ENCODE data around the gene UBR2.

The UBR2 gene

GRCh38 chr6:42707595-42707994, 143.8 kb downstream of the UBR2 start:
- Histone ChIP-seq H3K36me3 (ENCODE audit: control insufficient read depth, insufficient read depth, low read length) (no peaks in the 10 kb centered on the region), H3K4me3 (ENCODE audit: extremely low read depth, insufficient read depth, low read length, poor library complexity, severe bottlenecking) (no peak overlapping the region), H3K27ac (ENCODE audit: low read depth, low read length, severe bottlenecking) (no peak overlapping the region), H3K4me1 (ENCODE audit: control insufficient read depth, insufficient read depth, low read length, poor library complexity, severe bottlenecking) (peaks cover 13% of the 10 kb centered on the region), H3K9me3 (ENCODE audit: control insufficient read depth, low read length) (peaks cover 18% of the 10 kb centered on the region)
- 93 to 95% methylated on average over 3 to 5 of the region's 7 CpGs for WGBS, 2 experiments (ENCODE audit: insufficient coverage in 2 of 2)

DNA sequence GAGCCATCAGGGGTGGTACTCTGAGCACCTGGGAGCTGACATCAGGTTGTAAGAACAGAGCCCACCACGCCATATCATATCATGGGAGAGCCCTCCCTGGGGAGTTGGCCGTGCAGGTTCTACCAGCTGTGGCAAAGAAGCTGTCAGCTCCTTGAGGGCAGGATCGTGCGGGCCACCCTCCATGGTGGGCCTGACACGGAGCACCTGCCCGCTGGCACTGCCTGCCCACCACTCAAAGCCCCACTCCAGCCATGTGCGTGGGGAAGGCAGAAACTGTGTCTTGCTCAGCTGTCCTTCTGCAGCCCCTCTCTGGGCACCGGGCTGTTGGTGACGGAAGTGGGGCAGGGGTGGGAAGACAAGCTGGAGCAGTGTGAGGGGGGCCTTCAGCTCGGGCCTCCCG, 144.3 kb downstream of the UBR2 start:
- Histone ChIP-seq H3K9me3 (ENCODE audit: control insufficient read depth, low read length) (peaks cover 20% of the 10 kb centered on the region), H3K4me1 (ENCODE audit: control insufficient read depth, insufficient read depth, low read length, poor library complexity, severe bottlenecking) (peaks cover 14% of the 10 kb centered on the region), H3K27ac (ENCODE audit: low read depth, low read length, severe bottlenecking) (no peak overlapping the region), H3K4me3 (ENCODE audit: extremely low read depth, insufficient read depth, low read length, poor library complexity, severe bottlenecking) (no peak overlapping the region), H3K36me3 (ENCODE audit: control insufficient read depth, insufficient read depth, low read length) (no peaks in the 10 kb centered on the region)
- 92 to 93% methylated on average over 5 to 6 of the region's 11 CpGs for WGBS, 2 experiments (ENCODE audit: insufficient coverage in 2 of 2)

- WGBS, 2 experiments (ENCODE audit: insufficient coverage in 2 of 2): 93 to 96% methylated on average over 4 to 6 of the region's 6 CpGs
- Histone ChIP-seq H3K4me1 (ENCODE audit: control insufficient read depth, insufficient read depth, low read length, poor library complexity, severe bottlenecking) (peaks cover 15% of the 10 kb centered on the region), H3K36me3 (ENCODE audit: control insufficient read depth, insufficient read depth, low read length) (no peaks in the 10 kb centered on the region), H3K27ac (ENCODE audit: low read depth, low read length, severe bottlenecking) (peak overlapping the region; percentile 89), H3K4me3 (ENCODE audit: extremely low read depth, insufficient read depth, low read length, poor library complexity, severe bottlenecking) (no peak overlapping the region), H3K9me3 (ENCODE audit: control insufficient read depth, low read length) (peaks cover 20% of the 10 kb centered on the region)
These were observed 146.0 kb downstream of the UBR2 start for GRCh38 chr6:42709871-42710270.

DNA sequence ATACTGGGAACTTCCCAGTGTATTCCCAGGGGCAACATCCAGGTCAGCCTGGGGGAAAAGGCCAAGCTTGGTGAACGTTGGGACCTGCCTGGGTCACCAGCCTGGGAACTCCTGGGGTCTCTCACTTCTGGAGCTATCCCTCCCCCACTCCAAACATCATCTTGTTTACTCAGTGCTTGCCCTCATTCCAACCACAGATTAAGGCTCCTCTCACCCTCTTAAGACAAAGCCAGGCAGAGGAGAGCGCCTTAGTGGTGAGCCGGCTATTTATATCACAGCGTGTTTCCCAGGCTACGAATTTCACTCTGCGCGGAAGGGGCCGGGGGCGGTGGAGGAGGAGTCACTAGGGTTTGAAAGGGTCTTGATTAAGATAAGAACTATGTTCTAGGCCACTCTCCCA, 146.5 kb downstream of the UBR2 start:
- peak overlapping the region; percentile 89 for H3K27ac ChIP-seq (ENCODE audit: low read depth, low read length, severe bottlenecking)
- no peak overlapping the region for H3K4me3 ChIP-seq (ENCODE audit: extremely low read depth, insufficient read depth, low read length, poor library complexity, severe bottlenecking)
- WGBS, 2 experiments (ENCODE audit: insufficient coverage in 2 of 2): 20 to 30% methylated on average over 4 to 5 of the region's 9 CpGs
- no peaks in the 10 kb centered on the region for H3K36me3 ChIP-seq (ENCODE audit: control insufficient read depth, insufficient read depth, low read length)
- H3K9me3 ChIP-seq (ENCODE audit: control insufficient read depth, low read length): peaks cover 20% of the 10 kb centered on the region
- peaks cover 15% of the 10 kb centered on the region for H3K4me1 ChIP-seq (ENCODE audit: control insufficient read depth, insufficient read depth, low read length, poor library complexity, severe bottlenecking)

DNA sequence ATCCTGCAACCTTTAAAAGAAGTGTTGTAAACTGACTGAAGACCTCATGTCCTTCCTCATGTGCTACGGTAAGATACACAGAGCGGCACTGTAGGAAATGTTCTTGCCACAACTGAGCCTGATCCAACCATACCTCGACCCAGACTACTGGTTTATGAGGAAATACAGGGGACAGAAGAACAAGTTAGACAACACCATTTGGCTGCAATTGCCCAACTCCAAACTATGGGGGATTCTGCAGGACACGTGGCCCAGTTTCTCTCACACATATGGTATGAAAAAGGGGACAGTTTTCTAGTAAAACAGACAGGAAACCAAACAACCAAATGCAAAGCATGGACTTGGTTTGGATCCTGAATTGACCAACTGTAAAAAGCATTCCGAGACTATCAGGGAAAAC, 148.1 kb downstream of the UBR2 start:
- no peak overlapping the region for H3K27ac ChIP-seq (ENCODE audit: low read depth, low read length, severe bottlenecking)
- 97% methylated on average over 5 of the region's 5 CpGs for WGBS, 2 experiments (ENCODE audit: insufficient coverage in 2 of 2)
- no peak overlapping the region for H3K4me3 ChIP-seq (ENCODE audit: extremely low read depth, insufficient read depth, low read length, poor library complexity, severe bottlenecking)
- H3K9me3 ChIP-seq (ENCODE audit: control insufficient read depth, low read length): peaks cover 20% of the 10 kb centered on the region
- H3K4me1 ChIP-seq (ENCODE audit: control insufficient read depth, insufficient read depth, low read length, poor library complexity, severe bottlenecking): peaks cover 15% of the 10 kb centered on the region
- H3K36me3 ChIP-seq (ENCODE audit: control insufficient read depth, insufficient read depth, low read length): no peaks in the 10 kb centered on the region

DNA sequence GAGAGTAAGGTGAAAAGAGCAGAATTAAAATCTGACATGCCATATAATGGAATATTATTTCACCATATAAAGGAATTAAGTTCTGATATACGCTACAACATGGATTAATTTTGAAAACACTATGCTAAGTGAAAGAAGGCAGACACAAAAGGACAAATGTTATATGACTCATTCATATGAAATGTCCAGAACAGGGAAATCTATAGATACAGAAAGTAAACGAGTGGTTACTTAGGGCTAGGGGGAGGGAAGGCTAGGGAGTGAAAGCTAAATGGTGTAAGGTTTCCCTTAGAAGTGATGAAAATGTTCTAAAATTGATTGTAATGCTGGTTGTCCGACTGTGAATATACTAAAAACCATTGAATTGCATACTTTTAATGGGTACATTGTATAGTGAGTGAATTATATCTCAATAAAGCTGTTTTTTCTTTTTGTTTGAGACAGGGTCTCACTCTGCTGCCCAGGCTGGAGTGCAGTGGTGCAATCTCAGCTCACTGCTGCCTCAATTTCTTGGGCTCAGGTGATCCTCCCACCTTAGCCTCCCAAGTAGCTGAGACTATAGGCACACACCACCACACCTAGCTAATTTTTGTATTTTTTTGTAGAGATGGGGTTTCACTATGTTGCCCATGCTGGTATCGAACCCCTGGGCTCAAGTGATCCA, 150.4 kb downstream of the UBR2 start:
- H3K4me1 ChIP-seq (ENCODE audit: control insufficient read depth, insufficient read depth, low read length, poor library complexity, severe bottlenecking): peaks cover 18% of the 10 kb centered on the region
- WGBS, 2 experiments (ENCODE audit: insufficient coverage in 2 of 2): 76 to 92% methylated on average over 2 to 3 of the region's 4 CpGs
- no peaks in the 10 kb centered on the region for H3K36me3 ChIP-seq (ENCODE audit: control insufficient read depth, insufficient read depth, low read length)
- no peak overlapping the region for H3K27ac ChIP-seq (ENCODE audit: low read depth, low read length, severe bottlenecking)
- peaks cover 20% of the 10 kb centered on the region for H3K9me3 ChIP-seq (ENCODE audit: control insufficient read depth, low read length)
- H3K4me3 ChIP-seq (ENCODE audit: extremely low read depth, insufficient read depth, low read length, poor library complexity, severe bottlenecking): no peak overlapping the region

DNA sequence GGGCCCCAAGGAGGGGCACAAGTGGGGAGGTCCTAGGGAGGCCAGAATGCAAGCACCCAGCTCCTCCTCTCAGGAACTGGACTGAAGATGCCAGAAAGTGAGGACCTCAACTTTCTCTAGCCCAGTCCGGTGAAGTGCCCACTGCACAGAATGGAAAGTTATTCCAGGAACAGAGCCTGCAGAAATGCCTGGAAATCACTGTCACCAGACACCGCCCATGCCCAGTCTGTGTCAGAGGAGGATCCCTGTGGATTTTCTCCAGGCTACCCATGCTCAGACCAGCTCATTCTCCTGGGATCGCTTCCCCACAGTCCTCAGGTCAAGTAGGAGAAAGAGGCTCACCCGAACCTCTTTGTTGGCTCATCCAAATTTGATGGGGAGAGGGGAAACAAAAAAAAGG, 152.0 kb downstream of the UBR2 start:
- H3K36me3 ChIP-seq (ENCODE audit: control insufficient read depth, insufficient read depth, low read length): no peaks in the 10 kb centered on the region
- no peak overlapping the region for H3K4me3 ChIP-seq (ENCODE audit: extremely low read depth, insufficient read depth, low read length, poor library complexity, severe bottlenecking)
- H3K4me1 ChIP-seq (ENCODE audit: control insufficient read depth, insufficient read depth, low read length, poor library complexity, severe bottlenecking): peaks cover 7% of the 10 kb centered on the region
- H3K9me3 ChIP-seq (ENCODE audit: control insufficient read depth, low read length): peaks cover 19% of the 10 kb centered on the region
- 87 to 93% methylated on average over 2 to 3 of the region's 4 CpGs for WGBS, 2 experiments (ENCODE audit: insufficient coverage in 2 of 2)
- no peak overlapping the region for H3K27ac ChIP-seq (ENCODE audit: low read depth, low read length, severe bottlenecking)

DNA sequence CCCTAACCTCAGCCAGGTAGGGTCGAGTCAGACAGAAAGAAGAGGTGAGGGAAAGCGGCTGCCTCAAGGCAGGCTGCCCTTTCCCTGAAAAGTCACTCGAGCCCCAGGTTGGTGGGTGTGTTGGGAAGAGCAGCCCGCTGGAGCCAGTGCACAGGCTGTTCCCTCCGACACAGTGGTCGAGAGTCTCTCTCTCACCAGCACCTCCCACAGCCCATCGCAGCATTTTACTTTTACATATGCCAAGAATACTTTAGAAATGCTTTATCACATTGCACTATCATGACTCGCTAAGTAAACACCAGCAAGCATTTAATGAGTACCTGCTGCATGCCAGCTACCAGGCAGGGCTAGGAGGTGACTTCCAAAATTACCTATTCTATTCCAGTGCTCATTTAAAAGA, 156.9 kb downstream of the UBR2 start:
- no peaks in the 10 kb centered on the region for H3K9me3 ChIP-seq (ENCODE audit: control insufficient read depth, low read length)
- H3K27ac ChIP-seq (ENCODE audit: low read depth, low read length, severe bottlenecking): no peak overlapping the region
- H3K36me3 ChIP-seq (ENCODE audit: control insufficient read depth, insufficient read depth, low read length): no peaks in the 10 kb centered on the region
- WGBS, 2 experiments (ENCODE audit: insufficient coverage in 2 of 2): 59 to 77% methylated on average over 6 to 7 of the region's 8 CpGs
- peaks cover 3% of the 10 kb centered on the region for H3K4me1 ChIP-seq (ENCODE audit: control insufficient read depth, insufficient read depth, low read length, poor library complexity, severe bottlenecking)
- no peak overlapping the region for H3K4me3 ChIP-seq (ENCODE audit: extremely low read depth, insufficient read depth, low read length, poor library complexity, severe bottlenecking)

GRCh38 chr6:42722497-42722896, 158.7 kb downstream of the UBR2 start, which contains the start of gene PRPH2:
PRPH2 (minus strand) TSS chr6:42722597; CDS start chr6:42722334, 263 bp downstream.
- Histone ChIP-seq H3K36me3 (ENCODE audit: control insufficient read depth, insufficient read depth, low read length) (no peaks in the 10 kb centered on the region), H3K9me3 (ENCODE audit: control insufficient read depth, low read length) (no peaks in the 10 kb centered on the region), H3K27ac (ENCODE audit: low read depth, low read length, severe bottlenecking) (no peak within 1 kb of the TSS), H3K4me1 (ENCODE audit: control insufficient read depth, insufficient read depth, low read length, poor library complexity, severe bottlenecking) (peaks cover 3% of the 10 kb centered on the region), H3K4me3 (ENCODE audit: extremely low read depth, insufficient read depth, low read length, poor library complexity, severe bottlenecking) (no peak within 1 kb of the TSS)
- 91 to 92% methylated on average over 5 to 6 of the region's 6 CpGs for WGBS, 2 experiments (ENCODE audit: insufficient coverage in 2 of 2)

DNA sequence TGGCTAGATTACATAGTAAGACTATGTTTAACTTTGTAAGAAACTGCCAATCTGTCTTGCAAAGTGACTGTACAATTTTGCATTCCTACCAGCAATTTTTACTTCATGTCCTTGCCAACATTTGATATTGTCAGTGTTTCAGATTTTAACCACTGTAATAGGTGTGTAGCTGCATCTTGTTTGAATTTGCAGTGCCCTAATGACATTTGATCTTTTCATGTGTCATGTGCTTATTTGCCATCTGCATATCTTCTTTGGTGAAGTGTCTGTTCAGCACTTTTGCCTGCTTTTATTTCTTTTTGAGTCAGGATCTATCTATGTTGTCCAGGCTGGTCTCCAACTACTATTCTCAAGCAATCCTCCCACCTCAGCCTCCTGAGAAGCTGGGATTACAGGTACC, 161.0 kb downstream of the UBR2 start:
- no peaks in the 10 kb centered on the region for H3K4me1 ChIP-seq (ENCODE audit: control insufficient read depth, insufficient read depth, low read length, poor library complexity, severe bottlenecking)
- H3K27ac ChIP-seq (ENCODE audit: low read depth, low read length, severe bottlenecking): no peak overlapping the region
- no peaks in the 10 kb centered on the region for H3K36me3 ChIP-seq (ENCODE audit: control insufficient read depth, insufficient read depth, low read length)
- H3K9me3 ChIP-seq (ENCODE audit: control insufficient read depth, low read length): no peaks in the 10 kb centered on the region
- no peak overlapping the region for H3K4me3 ChIP-seq (ENCODE audit: extremely low read depth, insufficient read depth, low read length, poor library complexity, severe bottlenecking)

- no peaks in the 10 kb centered on the region for H3K4me1 ChIP-seq (ENCODE audit: control insufficient read depth, insufficient read depth, low read length, poor library complexity, severe bottlenecking)
- H3K4me3 ChIP-seq (ENCODE audit: extremely low read depth, insufficient read depth, low read length, poor library complexity, severe bottlenecking): no peak overlapping the region
- H3K27ac ChIP-seq (ENCODE audit: low read depth, low read length, severe bottlenecking): no peak overlapping the region
- H3K36me3 ChIP-seq (ENCODE audit: control insufficient read depth, insufficient read depth, low read length): no peaks in the 10 kb centered on the region
- no peaks in the 10 kb centered on the region for H3K9me3 ChIP-seq (ENCODE audit: control insufficient read depth, low read length)
These were observed 162.2 kb downstream of the UBR2 start for GRCh38 chr6:42726026-42726425.
